ENCODE data around the gene TFPT. TPM values are rescaled to one million over a fixed set of nuclear protein-coding genes. Genes with fewer than 3 reads are reported as not detected.
A peak's percentile ranks its signal among the peaks of the same experiment; 100 is the strongest.

TFPT gene
- total and polyA plus RNA-seq, 4 donors, result 12.1 to 32.9 (median 22.6) TPM

DNA sequence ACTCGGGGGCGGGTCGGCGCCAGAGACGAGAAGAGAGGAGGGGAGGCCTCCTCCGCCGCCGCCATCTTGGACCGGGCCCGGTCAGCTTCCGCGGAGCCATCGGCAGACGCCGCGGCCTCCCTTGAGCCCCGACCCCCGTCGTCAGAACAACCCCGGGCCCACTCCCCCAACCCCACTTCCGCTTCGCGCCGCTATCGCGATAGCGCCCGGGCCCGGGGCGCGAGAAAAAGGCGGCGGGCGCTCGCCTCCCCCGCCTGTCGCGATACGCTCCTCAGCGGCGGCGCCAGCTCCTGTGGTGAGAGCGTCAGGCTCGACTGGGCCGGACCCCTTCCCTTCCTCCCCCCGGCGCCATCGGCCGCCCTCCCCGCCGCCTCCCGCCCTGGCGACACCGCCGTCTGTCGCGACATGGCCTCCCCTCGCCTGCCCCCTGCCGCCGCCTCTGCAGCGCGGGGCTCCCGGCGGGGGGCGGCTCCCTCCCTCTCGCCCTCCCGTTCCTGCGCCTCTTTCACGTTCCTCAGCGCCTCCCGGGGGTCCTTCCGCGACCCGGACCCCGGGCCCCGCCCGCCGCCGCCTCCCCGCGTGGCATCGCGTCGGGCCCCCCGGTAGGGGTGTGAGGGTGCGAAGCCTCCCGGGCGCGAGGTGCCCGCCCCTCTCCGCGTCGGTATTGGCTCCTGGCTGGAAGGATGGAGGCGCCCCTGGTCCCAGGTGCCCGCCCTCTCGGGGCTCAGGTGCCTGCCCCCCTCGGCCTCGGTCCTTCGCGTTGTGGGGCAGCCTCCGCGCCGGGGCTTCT, 22.4 kb upstream of the TFPT start, which contains the start of gene CNOT3:
Gene CNOT3, plus strand, starts transcription at position 64 of the 790 bp plus-strand sequence. CDS start 5,217 bp downstream, outside the sequence.
- TF ChIP-seq, protein P1, sequence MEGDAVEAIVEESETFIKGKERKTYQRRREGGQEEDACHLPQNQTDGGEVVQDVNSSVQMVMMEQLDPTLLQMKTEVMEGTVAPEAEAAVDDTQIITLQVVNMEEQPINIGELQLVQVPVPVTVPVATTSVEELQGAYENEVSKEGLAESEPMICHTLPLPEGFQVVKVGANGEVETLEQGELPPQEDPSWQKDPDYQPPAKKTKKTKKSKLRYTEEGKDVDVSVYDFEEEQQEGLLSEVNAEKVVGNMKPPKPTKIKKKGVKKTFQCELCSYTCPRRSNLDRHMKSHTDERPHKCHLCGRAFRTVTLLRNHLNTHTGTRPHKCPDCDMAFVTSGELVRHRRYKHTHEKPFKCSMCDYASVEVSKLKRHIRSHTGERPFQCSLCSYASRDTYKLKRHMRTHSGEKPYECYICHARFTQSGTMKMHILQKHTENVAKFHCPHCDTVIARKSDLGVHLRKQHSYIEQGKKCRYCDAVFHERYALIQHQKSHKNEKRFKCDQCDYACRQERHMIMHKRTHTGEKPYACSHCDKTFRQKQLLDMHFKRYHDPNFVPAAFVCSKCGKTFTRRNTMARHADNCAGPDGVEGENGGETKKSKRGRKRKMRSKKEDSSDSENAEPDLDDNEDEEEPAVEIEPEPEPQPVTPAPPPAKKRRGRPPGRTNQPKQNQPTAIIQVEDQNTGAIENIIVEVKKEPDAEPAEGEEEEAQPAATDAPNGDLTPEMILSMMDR (IDR thresholded peaks at IDR 0.05; ENCODE audit: control extremely low read depth, extremely low read depth), result no peak
- Histone ChIP-seq H3K9ac (ENCODE audit: insufficient read depth in 1 of 2, low read length in 2 of 2) (peak within 1 kb of the TSS; percentile 53 to 67), H3K9me3 (ENCODE audit: control insufficient read depth in 4 of 4, insufficient read depth in 3 of 4, low read length in 3 of 4) (no peaks in the 10 kb centered on the region), H3K4me1 (ENCODE audit: control insufficient read depth in 5 of 5, insufficient read depth in 5 of 5, low read length in 5 of 5) (peaks cover 0 to 31% (median 16%) of the 10 kb centered on the region in 5 donors), H3K4me3 (peak within 1 kb of the TSS; percentile 90), H3K27me3 (ENCODE audit: control insufficient read depth in 3 of 3, insufficient read depth in 3 of 3, low read length in 2 of 3) (no peaks in the 10 kb centered on the region), H3K36me3 (ENCODE audit: control insufficient read depth in 4 of 4, insufficient read depth in 4 of 4, low read length in 4 of 4) (peaks cover under 1 to 17% (median 10%) of the 10 kb centered on the region in 4 donors), H3K27ac (ENCODE audit: low read depth in 1 of 2, low read length in 1 of 2) (peak within 1 kb of the TSS; percentile 84 to 87)
- DNase-seq (no peak), ATAC-seq (ENCODE audit: insufficient read depth, low FRiP score) (no peak)
- 0 to 1% methylated on average over 73 to 103 of the region's 103 CpGs for WGBS, 2 donors

DNA sequence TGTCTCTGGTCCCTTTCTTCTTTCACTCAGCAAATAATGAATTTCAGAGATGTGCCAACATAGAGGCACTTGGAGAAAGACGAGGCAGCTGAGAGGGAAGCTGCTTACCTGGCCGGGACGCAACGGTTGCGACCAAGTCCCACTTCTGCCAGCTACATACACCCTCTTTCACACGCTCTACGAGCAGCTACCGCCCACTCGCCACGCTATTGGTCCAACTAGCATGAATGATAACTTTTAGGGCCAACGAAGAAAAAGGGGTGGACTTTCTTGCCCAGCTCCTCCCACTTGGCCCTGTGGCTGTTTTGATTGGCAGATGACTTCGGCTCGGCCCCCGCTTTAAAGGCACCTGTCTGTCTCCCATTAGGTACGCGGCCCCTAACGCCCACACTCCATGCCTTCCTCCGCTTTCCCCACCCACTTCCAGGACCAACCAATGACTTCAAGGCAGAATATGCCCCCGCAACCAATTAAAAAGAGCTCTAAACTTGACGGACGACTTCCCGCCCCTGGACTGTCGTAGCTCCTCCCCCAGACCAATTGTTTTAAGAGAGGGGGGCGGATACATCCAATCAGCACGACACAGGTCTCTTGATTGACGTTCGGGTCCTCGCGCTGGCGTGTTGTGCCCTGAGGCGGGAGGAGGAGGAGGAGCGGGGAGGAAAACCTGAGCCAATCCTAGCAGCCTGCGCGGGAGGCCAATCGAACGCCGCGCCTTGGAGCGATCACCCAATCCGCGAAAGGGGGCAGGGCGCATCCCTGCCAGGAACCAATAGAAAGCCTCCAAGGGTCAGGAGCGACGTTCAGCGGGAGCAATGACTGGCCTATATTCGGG, 21.6 kb upstream of the TFPT start:
- Histone ChIP-seq H3K4me1 (ENCODE audit: control insufficient read depth in 5 of 5, insufficient read depth in 5 of 5, low read length in 5 of 5) (peaks cover 0 to 31% (median 16%) of the 10 kb centered on the region in 5 donors), H3K36me3 (ENCODE audit: control insufficient read depth in 4 of 4, insufficient read depth in 4 of 4, low read length in 4 of 4) (peaks cover 0 to 13% (median 7%) of the 10 kb centered on the region in 4 donors), H3K27ac (ENCODE audit: low read depth in 1 of 2, low read length in 1 of 2) (peak overlapping the region; percentile 38 to 61), H3K9ac (ENCODE audit: insufficient read depth in 1 of 2, low read length in 2 of 2) (peak overlapping the region in 1 of 2 donors; percentile 50), H3K4me3 (no peak overlapping the region), H3K27me3 (ENCODE audit: control insufficient read depth in 3 of 3, insufficient read depth in 3 of 3, low read length in 2 of 3) (no peaks in the 10 kb centered on the region), H3K9me3 (ENCODE audit: control insufficient read depth in 4 of 4, insufficient read depth in 3 of 4, low read length in 3 of 4) (no peaks in the 10 kb centered on the region)
- 0 to 1% methylated on average over 45 to 46 of the region's 46 CpGs for WGBS, 2 donors
- DNase-seq (peak; percentile 100), ATAC-seq (ENCODE audit: insufficient read depth, low FRiP score) (peak; percentile 92)
- TF ChIP-seq, protein P1 (IDR thresholded peaks at IDR 0.05; ENCODE audit: control extremely low read depth, extremely low read depth), result no peak

DNA sequence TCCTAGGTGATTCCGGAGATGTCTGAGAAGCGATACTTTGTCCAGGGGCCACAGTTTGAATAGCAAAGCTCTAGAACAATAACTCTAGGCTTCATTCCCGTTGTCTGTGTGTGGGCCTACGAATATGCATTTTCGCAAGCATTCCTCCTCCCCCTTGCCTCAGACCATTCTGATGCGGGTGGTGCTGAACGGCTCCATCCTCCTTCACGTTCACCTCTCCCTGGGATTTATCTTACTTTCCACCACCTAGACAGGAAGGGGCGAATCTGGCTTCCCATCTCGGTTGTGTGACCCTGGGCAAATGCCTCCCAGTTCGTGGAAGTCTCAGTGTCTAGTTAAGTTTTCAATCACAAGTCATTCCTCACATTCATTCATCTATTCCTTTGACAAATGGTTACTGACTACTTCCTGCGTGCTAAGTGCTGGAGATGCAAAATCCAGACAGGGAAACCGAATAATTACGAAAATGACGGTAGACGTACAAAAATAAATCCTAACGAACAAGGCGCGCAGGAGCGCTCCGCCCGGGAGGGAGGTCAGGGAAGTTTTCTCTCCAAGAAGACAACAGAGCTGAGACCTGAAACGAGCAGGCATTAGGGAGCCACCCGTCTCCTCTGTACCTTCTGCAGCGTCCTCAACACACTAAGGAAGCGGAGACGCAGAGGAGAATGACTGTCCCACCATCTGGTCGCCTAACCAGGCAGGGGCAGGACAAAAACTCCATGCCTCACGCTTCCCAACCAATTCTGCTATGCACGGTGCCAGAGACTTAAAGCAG, 20.8 kb upstream of the TFPT start:
- Histone ChIP-seq H3K27ac (ENCODE audit: low read depth in 1 of 2, low read length in 1 of 2) (peak overlapping the region; percentile 38 to 61), H3K9ac (ENCODE audit: insufficient read depth in 1 of 2, low read length in 2 of 2) (peak overlapping the region; percentile 26 to 50)
- no peak for DNase-seq

More for the DNA sequence above, 20.8 kb upstream of the TFPT start:
- no peak for ATAC-seq (ENCODE audit: insufficient read depth, low FRiP score)
- TF ChIP-seq, protein P1 (IDR thresholded peaks at IDR 0.05; ENCODE audit: control extremely low read depth, extremely low read depth), result no peak
- WGBS, 2 donors, result 4 to 5% methylated on average over 30 of the region's 30 CpGs
- peaks cover 0 to 31% (median 16%) of the 10 kb centered on the region in 5 donors for H3K4me1 ChIP-seq (ENCODE audit: control insufficient read depth in 5 of 5, insufficient read depth in 5 of 5, low read length in 5 of 5)
- no peak overlapping the region for H3K4me3 ChIP-seq
- peaks cover 3 to 19% (median 9%) of the 10 kb centered on the region in 4 donors for H3K36me3 ChIP-seq (ENCODE audit: control insufficient read depth in 4 of 4, insufficient read depth in 4 of 4, low read length in 4 of 4)
- H3K9me3 ChIP-seq (ENCODE audit: control insufficient read depth in 4 of 4, insufficient read depth in 3 of 4, low read length in 3 of 4), result no peaks in the 10 kb centered on the region
- H3K27me3 ChIP-seq (ENCODE audit: control insufficient read depth in 3 of 3, insufficient read depth in 3 of 3, low read length in 2 of 3), result no peaks in the 10 kb centered on the region
